A673 (cell line): Measurements from ENCODE around the gene PCP4. TPM values are rescaled to one million over a fixed set of nuclear protein-coding genes. Genes with fewer than 3 reads are reported as not detected.

ENCODE experiments used
- BruUV-seq: library from RNA; stranded (reverse); fragments of 400-500 nt; replicated peaks from 2 replicates; lab custom pipeline; 2021; lab: Mats Ljungman, UMichigan
- CTCF ChIA-PET: fragments of 300-600 bp; sonication (Branson Sonifier 250); formaldehyde crosslinking; loops from one replicate; lab custom pipeline; 2022; ENCODE audit warnings: antibody characterized with exemption; lab: Charles Lee
- POLR2A ChIA-PET: fragments of 300-600 bp; sonication (Branson Sonifier 250); formaldehyde crosslinking; loops from one replicate; lab custom pipeline; 2022; ENCODE audit warnings: antibody characterized with exemption; ENCODE audit not compliant: low non-redundant PET; lab: Charles Lee
- DNase-seq: peaks from one replicate; pipeline ENCODE4 v3.0.0-alpha.2; 2015; ENCODE audit warnings: low spot score
- H3K27ac ChIP-seq: fragments of 200-600 bp; sonication (generic); 2 replicates; pipeline ENCODE4 v1.5.1; 2016; ENCODE audit warnings: mixed run types, low read depth, mild to moderate bottlenecking, mixed read lengths, antibody characterized with exemption, low read length; ENCODE audit not compliant: poor library complexity, severe bottlenecking
- H3K27me3 ChIP-seq: fragments of 200-600 bp; sonication (generic); replicated peaks from 2 replicates; pipeline ENCODE4 v1.6.1; 2017; ENCODE audit warnings: mixed run types, low read depth, mild to moderate bottlenecking, mixed read lengths, antibody characterized with exemption, low read length; ENCODE audit not compliant: insufficient read depth, poor library complexity
- H3K36me3 ChIP-seq: fragments of 200-600 bp; sonication (generic); 2 replicates; pipeline ENCODE4 v1.6.1; 2016; ENCODE audit warnings: mixed run types, mild to moderate bottlenecking, mixed read lengths, antibody characterized with exemption, low read length; ENCODE audit not compliant: insufficient read depth, poor library complexity, severe bottlenecking
- H3K4me1 ChIP-seq: fragments of 200-600 bp; sonication (generic); 2 replicates; pipeline ENCODE4 v1.6.1; 2017; ENCODE audit warnings: mixed run types, mild to moderate bottlenecking, mixed read lengths, antibody characterized with exemption, low read length; ENCODE audit not compliant: insufficient read depth, poor library complexity, severe bottlenecking
- H3K4me3 ChIP-seq: fragments of 200-600 bp; sonication (generic); 2 replicates; pipeline ENCODE4 v1.5.1; 2016; ENCODE audit warnings: low read depth, mixed run types, mild to moderate bottlenecking, mixed read lengths, low read length; ENCODE audit not compliant: poor library complexity, severe bottlenecking
- H3K9me3 ChIP-seq: fragments of 200-600 bp; sonication (generic); 2 replicates; pipeline ENCODE4 v1.6.1; 2016; ENCODE audit warnings: mixed run types, low read depth, mild to moderate bottlenecking, mixed read lengths, antibody characterized with exemption, low read length; ENCODE audit not compliant: poor library complexity, severe bottlenecking
- CTCF ChIP-seq: fragments of 300-800, 200-600 bp; sonication (generic); conservative IDR thresholded peaks from 2 replicates; pipeline ENCODE4 v1.5.1; 2017; ENCODE audit warnings: low read depth, mild to moderate bottlenecking, antibody characterized with exemption, low read length, moderate library complexity, mixed read lengths
- EZH2 ChIP-seq: fragments of 200-600 bp; sonication (generic); IDR thresholded peaks from 2 replicates; pipeline ENCODE4 v1.6.1; 2017; ENCODE audit warnings: borderline replicate concordance, low read depth, mild to moderate bottlenecking, mixed read lengths, antibody characterized with exemption, low read length; ENCODE audit not compliant: poor library complexity, severe bottlenecking
- intact Hi-C: fragments of 100-400 bp; cut with micrococcal nuclease; formaldehyde crosslinking; loops from one replicate; pipeline ENCODE4 v1.10.0; 2022; ENCODE audit not compliant: unreplicated experiment
- total RNA-seq: library from RNA; stranded (reverse); gene quantifications from 2 replicates; pipeline ENCODE4 v1.2.3, GENCODE V29; 2021

The PCP4 gene
- total RNA-seq, 1 experiment from 2014 or later, result not detected

GRCh38 chr21:39882151-39882838 lies 15.1 kb downstream of the PCP4 start:
- DNase-seq, result no peak
- TF ChIP-seq CTCF (no peak), EZH2 (no peak)
- Histone ChIP-seq H3K27ac (no peak overlapping the region), H3K27me3 (peaks cover 19% of the 10 kb centered on the region), H3K36me3 (no peaks in the 10 kb centered on the region), H3K4me1 (no peaks in the 10 kb centered on the region), H3K9me3 (no peaks in the 10 kb centered on the region), H3K4me3 (no peak overlapping the region)
- ChIA-PET POLR2A (no interaction called here), CTCF (no interaction called here)
- intact Hi-C loops, result no loop called here
- BruUV-seq, result no TSS peak

GRCh38 chr21:39882839-39883195 lies 15.6 kb downstream of the PCP4 start:
- H3K9me3 ChIP-seq, result no peaks in the 10 kb centered on the region
- TF ChIP-seq EZH2 (no peak), CTCF (no peak)
- no peak for DNase-seq
- H3K4me3 ChIP-seq, result no peak overlapping the region
- no peaks in the 10 kb centered on the region for H3K4me1 ChIP-seq
- H3K27ac ChIP-seq, result no peak overlapping the region
- intact Hi-C loops, result no loop called here
- H3K36me3 ChIP-seq, result no peaks in the 10 kb centered on the region
- ChIA-PET POLR2A (no interaction called here), CTCF (no interaction called here)
- peaks cover 24% of the 10 kb centered on the region for H3K27me3 ChIP-seq
- no TSS peak for BruUV-seq

GRCh38 chr21:39885119-39885848 lies 18.0 kb downstream of the PCP4 start:
- no peaks in the 10 kb centered on the region for H3K9me3 ChIP-seq
- no peak for TF ChIP-seq EZH2
- no peak for TF ChIP-seq CTCF
- POLR2A ChIA-PET, result no interaction called here
- H3K36me3 ChIP-seq, result no peaks in the 10 kb centered on the region
- CTCF ChIA-PET, result no interaction called here
- DNase-seq, result no peak
- no peak overlapping the region for H3K27ac ChIP-seq
- intact Hi-C loops, result no loop called here
- no TSS peak for BruUV-seq
- peaks cover 26% of the 10 kb centered on the region for H3K27me3 ChIP-seq
- H3K4me3 ChIP-seq, result no peak overlapping the region
- no peaks in the 10 kb centered on the region for H3K4me1 ChIP-seq
